ENCODE results near the gene ARHGEF37.
"Not testable (repeated sequence)": the region's sequence is repeated elsewhere in the genome, so short reads cannot be mapped to it uniquely, and the experiment has no call there.

The ARHGEF37 gene

DNA sequence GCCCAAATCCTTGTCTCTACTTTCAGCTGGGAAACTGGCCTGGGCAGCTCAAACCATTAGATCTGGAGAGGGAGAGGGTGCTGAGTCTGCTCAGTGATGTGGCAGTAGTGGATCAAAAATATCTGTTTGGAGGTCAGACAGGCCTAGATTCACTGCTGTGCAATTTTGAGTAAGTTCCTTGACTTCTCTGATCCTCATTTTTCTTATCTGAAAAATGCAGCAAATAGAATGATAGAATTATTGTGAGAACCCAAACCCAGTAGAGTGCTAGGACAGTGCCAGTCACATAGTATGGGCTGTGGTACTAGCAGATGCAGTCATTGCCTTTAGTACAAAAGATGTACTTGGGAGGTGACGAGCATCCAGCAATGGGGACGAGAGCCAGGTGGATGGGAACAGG lies 50.2 kb downstream of the ARHGEF37 start:
- DNase-seq = no peak

DNA sequence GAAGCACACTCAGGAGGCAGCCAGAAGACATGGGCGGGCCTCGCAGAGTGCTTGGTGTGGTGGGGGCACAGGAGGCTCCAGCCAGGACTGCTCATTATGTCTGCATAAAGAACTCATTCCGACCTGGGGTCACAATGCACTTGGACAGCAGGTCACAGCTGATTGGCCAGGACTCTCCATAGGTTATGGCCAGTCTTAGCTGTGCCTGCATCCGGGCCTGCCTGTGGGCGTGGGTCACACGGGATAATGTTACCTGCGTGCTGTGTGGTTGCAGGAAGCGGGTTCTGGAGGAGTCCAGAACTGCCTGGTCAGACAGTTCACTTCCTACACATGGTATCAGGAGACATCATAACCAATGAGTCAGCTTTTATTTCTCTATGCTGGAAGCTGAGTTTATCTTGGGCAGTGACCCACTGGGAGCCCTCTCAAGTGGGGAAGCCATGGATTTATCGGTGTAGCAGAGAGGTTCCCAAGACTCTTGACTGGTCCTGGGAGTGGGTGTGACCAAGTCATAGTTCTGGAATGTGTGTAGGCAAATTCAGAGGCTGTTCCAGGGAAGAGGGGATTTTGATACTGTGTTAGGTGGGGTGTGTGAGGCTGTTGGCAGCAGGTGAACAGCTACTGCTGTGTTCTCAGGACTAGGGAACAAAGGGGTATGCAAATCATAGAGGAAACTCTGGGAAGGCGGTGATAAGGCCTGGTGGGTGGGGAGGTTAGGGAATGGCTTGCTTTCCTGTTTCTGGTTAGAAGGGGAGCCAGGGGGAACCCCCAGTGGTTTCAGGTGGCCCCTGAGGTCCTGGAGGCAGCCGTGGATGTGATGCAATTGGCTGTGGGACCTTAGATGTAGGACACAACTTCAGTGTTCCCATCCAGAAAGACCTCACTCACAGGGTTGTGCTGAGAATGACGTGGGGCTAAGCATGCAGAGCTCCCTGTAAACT lies 51.3 kb downstream of the ARHGEF37 start:
- no peak for DNase-seq

- DNase-seq = no peak
Observed at GRCh38 chr5:149633476-149634350, 52.4 kb downstream of the ARHGEF37 start.

- DNase-seq = no peak
Observed at GRCh38 chr5:149635394-149635793, 54.1 kb downstream of the ARHGEF37 start.

- DNase-seq = no peak
Observed at GRCh38 chr5:149636191-149636860, 55.0 kb downstream of the ARHGEF37 start.

DNA sequence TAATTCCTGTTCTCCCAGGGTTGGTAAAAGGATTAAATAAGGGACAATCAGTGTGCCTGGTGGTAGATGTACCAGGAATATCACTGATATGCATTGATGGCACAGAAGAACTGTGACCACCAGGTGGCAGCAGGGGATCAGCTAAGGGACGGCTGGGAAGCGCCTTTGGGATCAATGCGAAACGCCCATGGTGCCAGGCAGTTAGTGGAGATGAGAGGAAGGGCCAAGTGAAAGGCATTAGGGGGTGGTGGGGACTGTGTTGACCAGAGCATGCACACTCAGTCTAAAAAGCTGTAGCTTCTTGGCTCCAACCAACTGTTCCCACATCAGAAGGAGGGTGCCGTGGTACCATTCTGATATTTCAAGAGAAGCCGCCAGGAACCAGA lies 55.6 kb downstream of the ARHGEF37 start:
- no peak for DNase-seq

DNA sequence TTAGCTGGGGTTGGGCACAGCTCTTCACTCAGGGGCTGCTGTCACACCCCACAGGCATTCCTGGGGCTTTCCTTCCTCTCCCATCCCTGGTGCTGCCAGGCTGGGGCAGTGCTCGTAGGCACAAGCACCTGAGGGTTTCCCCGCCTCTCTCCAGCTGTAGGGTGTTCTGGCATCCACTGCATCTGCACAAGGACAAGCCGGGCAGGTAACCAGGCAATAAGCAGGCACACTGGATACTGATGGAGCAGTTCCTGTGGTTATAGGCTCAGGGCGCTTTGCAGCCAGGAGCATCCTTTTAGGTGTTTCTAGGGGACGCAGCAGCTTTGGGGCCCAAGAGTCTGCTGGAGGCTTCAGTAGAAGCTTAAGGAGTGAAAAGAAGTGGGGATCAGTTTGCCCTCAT lies 56.8 kb downstream of the ARHGEF37 start:
- no peak for DNase-seq

DNA sequence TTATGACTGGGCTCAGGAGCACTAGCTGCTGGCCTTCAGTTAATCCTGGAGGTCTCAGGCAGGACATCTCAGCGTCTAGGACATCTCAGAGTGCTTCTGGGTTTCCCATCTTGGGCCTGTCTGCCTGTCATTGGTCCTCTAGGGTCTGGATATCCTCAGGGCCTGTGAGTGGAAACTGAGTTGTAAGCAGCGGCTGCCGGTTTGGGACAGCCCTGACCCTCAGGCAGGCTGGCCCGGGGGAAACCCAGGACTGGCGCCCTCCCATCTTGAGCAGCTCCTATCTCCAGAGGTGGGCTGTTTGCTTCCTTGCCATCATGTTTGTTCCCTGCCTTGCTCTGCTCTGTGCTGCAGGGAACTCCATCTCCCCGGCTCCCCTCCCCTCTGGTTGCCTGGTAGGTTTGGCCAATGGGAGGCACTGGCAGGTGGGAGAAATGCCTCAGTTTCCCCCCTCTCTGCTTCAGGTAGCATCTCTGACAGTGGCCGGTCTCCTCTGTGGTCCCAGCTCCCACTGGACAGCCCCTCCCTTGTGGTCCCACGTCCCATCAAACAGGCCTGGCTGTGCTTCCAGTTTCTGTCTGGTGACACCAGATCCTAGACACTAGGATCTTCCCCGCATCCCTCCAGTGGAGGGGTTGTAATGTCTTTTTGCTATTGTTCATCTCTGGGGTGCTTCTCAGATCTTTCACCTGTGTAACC lies 57.4 kb downstream of the ARHGEF37 start:
- DNase-seq = no peak

GRCh38 chr5:149639737-149640136 lies 58.4 kb downstream of the ARHGEF37 start:
- DNase-seq = no peak

DNA sequence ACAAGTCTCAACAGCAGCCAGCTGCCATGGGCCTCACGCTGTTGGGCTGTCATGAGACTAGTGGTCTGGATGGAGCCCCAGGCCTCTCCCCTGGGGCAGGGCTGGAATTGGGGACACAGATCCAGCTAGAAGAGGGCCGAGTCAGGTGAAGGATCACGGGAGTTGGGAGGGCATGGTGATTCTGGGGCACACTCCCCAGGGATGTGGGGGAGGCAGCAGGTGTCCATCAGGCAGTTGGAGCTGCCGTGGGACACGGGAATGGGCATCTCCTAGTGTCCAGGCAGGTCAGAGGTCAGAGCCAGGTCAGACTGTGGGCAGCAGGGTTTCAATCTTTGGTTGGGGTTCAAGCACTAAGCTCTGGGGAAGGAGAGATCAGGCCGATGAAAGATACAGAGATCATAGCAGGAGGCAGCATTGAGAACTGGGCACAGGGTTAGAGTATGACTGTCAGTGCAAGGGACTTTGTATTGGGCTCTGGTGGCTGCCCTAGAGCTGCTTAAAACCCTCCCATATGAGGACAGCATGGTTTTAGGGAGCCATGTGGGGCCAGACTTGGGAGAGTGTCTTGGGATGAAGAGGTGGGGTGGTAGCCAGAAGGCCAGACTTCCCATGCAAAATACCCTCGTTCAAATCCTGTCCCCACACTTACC lies 59.2 kb downstream of the ARHGEF37 start:
- no peak for DNase-seq

DNA sequence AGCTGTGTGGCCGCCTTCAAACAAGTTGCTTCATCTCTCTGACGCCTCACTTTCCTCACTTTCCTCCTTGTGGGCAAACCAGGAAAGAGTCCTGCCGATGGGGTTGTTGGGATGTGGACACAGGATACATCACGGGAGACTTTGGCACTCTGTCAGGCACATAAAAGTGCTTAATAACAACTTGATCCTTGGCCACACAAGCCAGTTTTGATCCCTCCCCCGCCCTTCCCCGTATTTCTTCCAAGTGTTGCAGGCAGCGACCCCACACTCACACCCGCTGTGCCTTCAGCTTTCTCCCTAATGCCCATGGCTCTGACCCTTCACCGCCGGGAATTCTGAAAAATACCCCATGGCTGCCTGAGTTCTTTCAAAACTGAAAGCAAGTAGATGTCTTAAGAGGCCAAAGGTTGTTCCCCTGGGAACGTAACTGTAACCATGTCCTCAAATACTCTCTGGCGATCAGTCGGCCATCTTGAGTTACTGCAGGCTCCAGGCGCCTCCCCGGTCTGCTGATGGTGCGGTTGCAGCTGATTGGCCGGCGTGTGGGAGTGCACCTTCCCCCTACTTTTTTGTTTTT lies 59.8 kb downstream of the ARHGEF37 start:
- DNase-seq = no peak

DNA sequence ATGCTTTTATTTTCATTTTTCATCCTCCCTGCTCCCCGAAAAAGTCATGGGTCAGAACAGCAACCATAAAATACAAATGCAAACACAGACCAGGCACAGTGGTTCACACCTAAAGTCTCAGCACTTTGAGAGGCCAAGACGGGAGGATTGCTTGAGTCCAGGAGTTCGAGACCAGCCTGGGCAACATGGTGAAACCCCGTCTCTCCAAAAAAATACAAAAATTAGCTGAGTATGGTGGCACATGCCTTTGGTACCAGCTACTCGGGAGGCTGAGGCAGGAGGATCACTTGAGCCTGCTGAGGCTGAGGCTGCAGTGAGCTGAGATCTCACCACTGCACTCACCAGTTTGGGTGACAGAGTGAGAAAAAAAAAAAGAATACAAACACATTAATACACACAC lies 60.3 kb downstream of the ARHGEF37 start:
- no peak for DNase-seq

DNA sequence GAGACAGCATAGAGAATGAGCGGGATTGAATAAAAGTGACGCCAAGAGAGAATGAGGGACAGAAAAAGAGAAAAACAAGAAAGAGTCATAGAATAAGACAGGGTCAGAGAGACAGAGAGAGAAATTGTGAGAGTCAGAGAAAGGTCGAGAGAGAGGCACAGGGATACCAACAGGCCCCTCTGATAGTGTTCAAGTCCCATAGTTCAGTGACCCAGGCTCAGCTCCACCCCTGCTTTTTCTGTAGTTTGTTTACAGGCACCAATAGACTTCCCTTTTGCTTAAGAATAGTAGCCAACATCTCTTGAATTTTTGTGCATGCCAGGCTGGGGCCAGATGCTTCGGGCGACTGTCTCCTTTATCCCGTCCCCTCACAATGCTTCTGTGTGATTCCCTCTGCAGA lies 62.5 kb downstream of the ARHGEF37 start:
- no peak for DNase-seq

DNA sequence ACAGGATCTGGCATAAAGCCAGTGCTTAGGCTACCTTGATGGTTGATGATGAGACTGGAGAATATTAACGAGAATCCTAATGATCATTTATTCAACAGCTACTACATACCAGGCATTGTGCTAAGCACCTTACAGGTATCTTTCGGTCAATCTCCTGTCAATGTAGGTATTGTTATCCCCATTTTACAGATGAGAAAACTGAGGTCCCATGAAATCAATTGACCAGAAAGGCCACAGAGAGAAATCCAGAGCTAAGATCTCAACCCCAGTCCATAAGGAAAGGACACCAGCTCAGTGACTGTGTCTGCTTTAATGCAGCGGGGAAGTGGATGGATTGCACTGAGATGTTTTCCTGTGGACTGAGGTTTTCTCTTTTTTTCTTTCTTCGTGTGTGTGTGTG lies 63.3 kb downstream of the ARHGEF37 start:
- no peak for DNase-seq

DNA sequence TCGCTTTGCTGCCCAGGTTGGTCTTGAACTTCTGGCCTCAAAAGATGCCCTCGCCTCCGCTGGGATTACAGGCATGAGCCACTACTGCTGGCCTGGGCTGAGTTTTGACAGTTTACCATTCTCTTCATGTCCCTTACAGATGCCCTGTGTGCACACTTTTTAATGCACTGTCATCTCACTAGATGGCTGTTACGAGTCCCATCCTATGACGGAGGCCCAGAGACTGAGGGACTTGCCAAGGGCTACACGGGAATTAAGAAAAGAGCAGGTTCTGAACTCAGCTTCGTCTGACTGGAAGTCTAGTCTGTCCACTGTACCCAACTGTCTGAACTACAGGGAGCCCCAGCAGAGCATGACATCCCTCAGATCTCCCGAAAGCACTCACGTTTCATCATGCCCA lies 63.9 kb downstream of the ARHGEF37 start:
- DNase-seq = no peak

- DNase-seq = no peak
Observed at GRCh38 chr5:149645725-149646124, 64.4 kb downstream of the ARHGEF37 start.

DNA sequence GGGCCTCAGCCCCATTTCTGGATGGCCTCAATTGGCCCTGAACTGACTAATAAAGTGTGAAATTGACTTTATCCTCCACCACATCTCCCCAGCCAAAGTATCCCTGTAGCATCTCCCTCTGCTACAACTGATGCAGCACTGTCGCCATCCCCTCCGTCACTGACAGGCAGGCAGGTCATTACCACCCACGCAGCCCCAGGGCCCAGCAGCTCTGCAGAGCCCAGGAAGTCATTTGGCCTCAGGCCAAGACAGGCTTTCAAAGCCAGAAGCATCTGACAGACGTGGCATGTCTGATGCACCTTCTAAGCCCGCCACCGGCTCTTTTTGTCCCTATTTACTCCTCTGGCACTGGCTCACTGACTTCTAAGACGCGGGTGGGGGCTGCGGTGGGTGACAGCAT lies 65.3 kb downstream of the ARHGEF37 start:
- peak; percentile 4 to 14 for DNase-seq

DNA sequence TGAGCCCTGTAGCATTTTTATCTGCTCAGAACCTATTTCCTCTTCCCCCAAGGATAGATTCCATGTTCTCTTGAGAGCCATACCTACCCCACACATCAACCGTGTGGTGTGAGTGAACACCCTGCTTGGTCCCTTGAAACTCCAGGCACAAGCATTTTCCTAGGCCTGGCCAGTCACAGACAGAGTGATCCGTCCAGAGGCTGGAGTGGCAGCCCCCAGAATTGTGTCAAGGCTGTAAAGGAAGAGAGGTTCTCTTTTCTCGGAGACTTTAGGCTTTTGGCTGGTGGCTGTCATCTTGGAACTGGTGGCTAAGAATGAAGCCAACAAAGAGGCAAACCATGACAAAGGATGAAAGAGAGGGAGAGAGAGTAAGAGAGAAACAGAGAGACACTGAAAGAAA lies 66.0 kb downstream of the ARHGEF37 start:
- no peak for DNase-seq

GRCh38 chr5:149648464-149649393 lies 67.4 kb downstream of the ARHGEF37 start:
- DNase-seq = not testable (repeated sequence)

DNA sequence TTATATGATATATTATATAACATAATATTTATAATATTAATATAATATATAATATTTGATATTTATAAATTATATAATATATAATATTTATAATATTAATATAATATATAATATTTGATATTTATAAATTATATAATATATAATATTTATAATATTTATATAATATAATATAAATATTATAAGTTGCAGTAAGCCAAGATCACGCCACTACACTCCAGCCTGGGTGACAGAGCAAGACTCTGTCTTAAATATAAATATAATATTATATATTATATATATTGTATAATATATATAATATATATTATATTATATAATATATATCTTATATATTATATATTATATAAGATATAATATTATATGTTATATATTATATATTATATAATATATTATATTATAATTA lies 68.4 kb downstream of the ARHGEF37 start:
- not testable (repeated sequence) for DNase-seq

- no peak for DNase-seq
Observed at GRCh38 chr5:149651686-149652085, 70.4 kb downstream of the ARHGEF37 start.

Data from stimulated activated CD4-positive, alpha-beta T cell treated with anti-CD3 and anti-CD28 coated beads, Interleukin-4, amount 100 ng/mL, for 4 hours (primary cell).